HG03159 (cell line): ENCODE results near the gene KRT85.
"Not testable (repeated sequence)": the region's sequence is repeated elsewhere in the genome, so short reads cannot be mapped to it uniquely, and the experiment has no call there.

Experiments
- ATAC-seq: cut with Tn5 transposase; IDR thresholded peaks from one replicate; pipeline ENCODE4 v1.9.1; 2021; ENCODE audit warnings: mild to moderate bottlenecking, moderate library complexity; ENCODE audit not compliant: unreplicated experiment

Gene KRT85

GRCh38 chr12:52366738-52367485, at the start of gene KRT85:
Gene KRT85 (minus strand): TSS chr12:52367481. CDS start chr12:52367405, 76 bp downstream.
- ATAC-seq = no peak

DNA sequence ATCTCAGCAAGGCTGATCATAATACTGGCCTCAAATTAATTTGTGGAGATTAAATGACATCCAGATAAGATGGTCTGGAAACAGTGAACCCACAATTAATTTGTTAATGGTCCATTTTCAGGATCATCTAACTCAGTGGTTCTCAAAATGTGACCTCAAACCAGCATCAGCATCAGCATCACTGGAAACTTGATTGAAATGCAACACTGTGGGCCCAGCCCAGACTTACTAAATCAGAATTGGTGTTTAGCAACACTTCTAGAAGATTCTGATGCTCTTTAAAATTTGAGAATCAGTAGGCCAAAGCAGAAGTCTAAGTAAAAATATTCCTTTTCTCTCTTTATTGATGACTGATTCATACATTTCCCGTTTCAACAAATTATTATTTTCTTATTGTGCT, 49.5 kb upstream of the KRT85 start:
- ATAC-seq = no peak

GRCh38 chr12:52415870-52416750, 48.8 kb upstream of the KRT85 start:
- ATAC-seq = no peak

- no peak for ATAC-seq
Observed at GRCh38 chr12:52414936-52415335, 47.7 kb upstream of the KRT85 start.

GRCh38 chr12:52413782-52414345, 46.6 kb upstream of the KRT85 start:
- no peak for ATAC-seq

DNA sequence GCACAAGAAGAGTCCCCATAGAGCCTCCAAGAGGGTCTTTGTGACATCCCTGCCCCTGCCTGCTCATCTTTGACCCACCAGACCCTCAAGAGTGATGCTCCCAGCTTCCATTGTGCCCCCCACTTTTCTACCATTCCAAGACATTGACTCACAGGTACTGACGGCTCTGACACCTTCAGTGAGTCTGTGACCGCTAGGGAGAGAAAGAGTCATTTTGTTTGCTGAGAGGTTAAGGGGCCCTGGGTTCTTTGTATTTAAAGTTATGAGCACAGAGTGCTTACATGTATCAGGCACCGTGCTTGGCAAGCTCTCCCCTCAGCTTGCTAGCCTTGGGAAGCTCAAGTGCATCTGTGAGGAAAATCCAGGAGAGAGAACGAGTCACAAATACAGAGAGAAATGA, 45.9 kb upstream of the KRT85 start:
- no peak for ATAC-seq

DNA sequence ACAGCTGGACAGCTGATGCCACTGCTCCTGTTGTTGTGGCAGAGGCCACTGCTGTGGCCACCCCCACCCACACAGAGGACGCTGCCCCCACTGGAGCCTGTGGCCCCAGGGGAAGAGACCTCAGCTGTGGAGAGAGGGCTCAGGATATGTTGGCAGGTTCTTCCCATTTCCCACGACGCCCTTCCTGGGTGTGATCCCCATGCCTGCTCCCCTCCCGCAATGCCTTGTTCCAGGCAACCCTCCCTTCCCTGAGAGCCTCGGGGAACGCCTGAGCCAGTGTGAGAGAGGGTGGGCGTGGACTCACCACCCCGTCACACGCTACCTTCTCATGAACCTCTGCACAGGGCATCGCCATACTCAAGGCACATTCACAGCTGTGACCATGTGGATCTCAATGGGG, 44.5 kb upstream of the KRT85 start:
- no peak for ATAC-seq

GRCh38 chr12:52410589-52411248, 43.4 kb upstream of the KRT85 start:
- not testable (repeated sequence) for ATAC-seq

DNA sequence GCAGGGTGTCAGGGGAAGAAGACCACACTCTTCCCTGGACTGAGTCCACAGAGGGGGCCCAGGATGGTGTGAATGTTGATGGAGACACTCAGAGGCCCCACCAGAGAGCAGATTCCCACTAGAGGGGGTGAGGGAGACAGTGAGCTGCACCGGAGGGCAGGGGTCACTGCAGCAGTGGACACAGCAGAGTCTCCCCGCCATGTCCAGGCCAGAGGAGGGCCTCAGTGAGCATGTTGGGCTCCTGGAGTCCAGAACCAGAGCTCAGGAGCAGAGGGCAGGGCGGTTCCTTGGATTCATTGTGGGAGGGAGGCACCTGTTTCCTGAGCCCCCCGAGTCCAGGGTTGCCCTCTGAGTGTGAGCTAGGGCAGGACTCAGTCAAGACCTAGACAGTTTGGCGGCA, 40.6 kb upstream of the KRT85 start:
- ATAC-seq = no peak

DNA sequence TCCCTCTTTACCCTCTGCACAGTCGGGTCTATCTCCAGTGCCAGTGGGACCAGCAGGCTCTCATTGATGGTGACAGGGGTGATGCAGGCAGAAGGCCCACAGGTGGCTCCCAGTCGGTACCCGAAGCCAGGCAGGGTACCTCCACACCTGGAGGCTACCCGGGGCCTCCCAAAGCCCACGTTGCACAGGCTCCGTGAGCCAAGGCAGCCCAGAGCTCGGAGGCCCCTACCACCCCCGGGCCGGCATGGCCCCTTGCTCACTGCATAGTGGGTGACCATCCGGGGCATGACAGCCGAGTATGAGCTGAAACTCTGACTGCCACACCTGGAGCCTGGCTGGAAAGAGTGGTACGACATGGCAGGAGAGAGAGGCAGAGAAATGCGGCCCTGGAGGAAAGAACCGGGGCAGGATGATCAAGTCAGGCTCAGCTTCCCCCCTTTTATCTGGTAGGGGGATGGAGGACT, 38.7 kb upstream of the KRT85 start, which contains the start of gene KRT82:
Gene KRT82 (minus strand): TSS at position 414 of the 464 bp plus-strand sequence. CDS start 58 bp downstream, at position 356.
- no peak for ATAC-seq

GRCh38 chr12:52404951-52405350, 37.7 kb upstream of the KRT85 start:
- no peak for ATAC-seq

DNA sequence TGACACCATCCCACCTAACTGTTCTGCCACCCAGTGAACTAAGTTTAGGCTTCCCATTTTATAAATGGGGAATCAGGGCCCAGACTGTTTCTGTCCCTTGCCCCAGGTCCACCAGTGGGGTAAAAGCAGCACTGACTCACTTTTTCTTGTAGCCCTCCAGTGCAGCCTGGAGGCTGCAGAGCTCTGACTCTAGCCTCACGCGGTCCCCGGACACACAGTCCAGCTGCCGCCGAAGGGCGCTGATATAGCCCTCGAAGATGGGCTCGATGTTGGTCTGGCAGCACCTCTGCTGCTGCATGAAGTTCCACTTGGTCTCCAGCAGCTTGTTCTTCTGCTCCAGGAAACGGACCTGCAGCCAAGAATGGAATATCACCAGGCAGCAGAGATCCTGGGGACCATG, 36.3 kb upstream of the KRT85 start:
- no peak for ATAC-seq

- no peak for ATAC-seq
Observed at GRCh38 chr12:52402873-52403540, 35.7 kb upstream of the KRT85 start.

DNA sequence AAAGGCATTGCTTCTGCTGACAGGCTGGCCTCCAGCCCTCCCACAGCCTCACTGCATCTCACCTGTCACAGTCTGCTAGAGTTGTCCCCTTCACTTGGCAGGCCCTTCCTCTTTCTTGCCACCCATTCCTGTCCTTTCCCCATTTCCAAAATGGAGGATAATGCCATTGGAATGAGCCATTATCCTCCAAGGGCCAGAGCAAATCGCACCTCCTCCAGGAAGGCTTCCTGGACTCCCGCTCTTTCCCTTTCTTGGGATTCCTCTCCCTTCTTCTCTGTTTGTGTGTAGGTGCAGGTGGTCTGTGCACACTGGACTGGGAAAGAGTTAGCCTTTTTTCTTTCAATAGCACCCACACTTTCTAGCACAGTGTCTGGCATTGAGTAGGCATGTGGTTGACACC, 35.1 kb upstream of the KRT85 start:
- ATAC-seq = no peak

GRCh38 chr12:52401926-52402325, 34.6 kb upstream of the KRT85 start:
- ATAC-seq = no peak

DNA sequence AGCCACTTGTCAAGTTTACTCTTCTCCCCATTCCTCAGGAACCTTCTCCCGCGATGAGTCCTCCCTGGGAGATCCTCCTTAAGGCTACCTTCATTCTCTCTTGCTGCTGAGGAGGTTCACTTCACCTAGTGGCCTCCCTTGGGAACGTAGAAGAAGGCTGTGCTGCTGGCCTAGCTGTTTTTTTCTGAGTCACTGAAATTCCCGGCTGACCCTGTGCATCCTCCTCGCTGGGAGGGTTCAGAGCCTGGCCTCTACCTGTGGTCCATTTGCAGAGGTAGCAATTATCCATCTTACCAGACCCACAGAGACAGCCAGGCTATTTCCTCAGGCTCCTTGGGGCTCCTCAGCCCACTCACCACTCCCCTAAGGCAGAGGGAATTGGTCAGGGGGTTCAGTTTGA, 34.2 kb upstream of the KRT85 start:
- ATAC-seq = no peak

- no peak for ATAC-seq
Observed at GRCh38 chr12:52400906-52401305, 33.6 kb upstream of the KRT85 start.

DNA sequence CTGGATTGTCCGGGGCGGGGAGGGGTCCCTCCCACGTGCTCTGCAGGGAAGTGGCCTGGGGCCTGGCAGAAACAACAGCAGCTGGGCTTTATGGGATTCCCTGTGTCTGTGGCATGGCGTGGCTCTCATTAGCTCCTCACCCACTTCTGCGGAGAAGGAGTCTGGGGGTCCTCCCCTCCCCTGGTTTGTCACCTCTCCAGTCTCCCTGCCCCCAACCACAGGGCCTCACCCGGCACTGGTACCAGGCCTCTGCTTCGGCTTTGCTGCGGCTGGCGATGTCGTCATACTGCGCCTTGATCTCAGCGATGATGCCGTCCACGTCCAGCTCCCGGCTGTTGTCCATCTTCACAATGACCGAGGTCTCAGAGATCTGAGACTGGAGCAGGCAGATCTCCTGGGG, 32.5 kb upstream of the KRT85 start:
- ATAC-seq = no peak

DNA sequence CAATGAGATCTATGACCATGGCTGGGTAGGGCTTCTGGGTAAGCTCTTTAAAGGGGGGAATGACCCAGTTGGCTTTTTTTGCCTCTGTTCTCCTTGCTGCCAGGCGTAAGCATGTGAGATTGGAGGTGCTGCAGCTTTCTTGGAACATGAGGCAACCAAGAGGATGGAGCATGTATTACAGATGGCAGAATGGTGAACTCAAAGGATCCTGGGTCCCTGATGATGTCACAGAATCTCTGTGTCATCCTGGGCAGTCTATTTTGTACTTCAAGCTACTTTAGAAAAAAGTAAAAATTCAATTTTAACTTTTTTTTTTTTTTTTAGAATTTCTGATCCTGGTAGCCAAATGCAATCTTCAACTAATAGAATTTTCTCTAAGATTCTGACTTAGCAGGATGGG, 30.9 kb upstream of the KRT85 start:
- no peak for ATAC-seq

DNA sequence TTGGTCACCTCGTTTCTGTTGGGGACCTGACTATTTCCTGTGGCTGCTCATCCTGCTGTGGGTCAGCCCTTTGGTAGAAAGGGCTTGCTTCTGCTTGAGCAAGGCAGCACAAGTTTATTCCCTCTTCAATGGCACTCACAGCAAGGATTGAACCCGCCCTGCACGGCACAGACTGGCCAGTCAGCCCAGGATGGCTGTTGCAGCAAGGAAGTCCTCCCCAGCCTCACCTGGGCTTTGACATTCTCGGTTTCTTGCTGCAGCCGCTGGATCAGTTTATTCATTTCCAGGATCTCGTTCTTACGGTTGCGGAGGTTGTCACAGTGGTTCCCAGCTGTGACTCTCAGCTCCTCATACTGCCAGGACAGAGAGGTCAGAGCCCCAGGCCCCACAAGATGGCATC, 29.4 kb upstream of the KRT85 start:
- ATAC-seq = no peak
